Upper lobe of left lung (tissue), 4 donors: ENCODE results near the gene SVOP.

Source experiments
- EP300 ChIP-seq, 4 donors: sonication (generic); formaldehyde crosslinking; IDR thresholded peaks; one replicate each; pipeline ENCODE4 v1.5.1; 2017; ENCODE audit warnings: antibody characterized with exemption in 4 of 4, control low read depth in 2 of 4
- POLR2A ChIP-seq, 4 donors: fragments of 450-650 bp; IDR thresholded peaks; one replicate each; pipeline ENCODE4 v1.5.1; 2016 to 2017; ENCODE audit warnings: antibody characterized with exemption in 4 of 4, mild to moderate bottlenecking in 2 of 4
- POLR2AphosphoS5 ChIP-seq, 2 donors: sonication (generic); formaldehyde crosslinking; IDR thresholded peaks; one replicate each; pipeline ENCODE4 v1.5.1; 2017; ENCODE audit warnings: antibody characterized with exemption in 2 of 2
- TF ChIP-seq, protein P1 (sequence below), 6 experiments: fragments of 450-650 bp in 4 of 6; fragments of 200-600 bp in 2 of 6; sonication (generic) in 2 of 6; IDR thresholded peaks; one replicate each; pipeline ENCODE4 v1.5.1; 2016 to 2019; ENCODE audit warnings: antibody characterized with exemption in 6 of 6

DNA sequence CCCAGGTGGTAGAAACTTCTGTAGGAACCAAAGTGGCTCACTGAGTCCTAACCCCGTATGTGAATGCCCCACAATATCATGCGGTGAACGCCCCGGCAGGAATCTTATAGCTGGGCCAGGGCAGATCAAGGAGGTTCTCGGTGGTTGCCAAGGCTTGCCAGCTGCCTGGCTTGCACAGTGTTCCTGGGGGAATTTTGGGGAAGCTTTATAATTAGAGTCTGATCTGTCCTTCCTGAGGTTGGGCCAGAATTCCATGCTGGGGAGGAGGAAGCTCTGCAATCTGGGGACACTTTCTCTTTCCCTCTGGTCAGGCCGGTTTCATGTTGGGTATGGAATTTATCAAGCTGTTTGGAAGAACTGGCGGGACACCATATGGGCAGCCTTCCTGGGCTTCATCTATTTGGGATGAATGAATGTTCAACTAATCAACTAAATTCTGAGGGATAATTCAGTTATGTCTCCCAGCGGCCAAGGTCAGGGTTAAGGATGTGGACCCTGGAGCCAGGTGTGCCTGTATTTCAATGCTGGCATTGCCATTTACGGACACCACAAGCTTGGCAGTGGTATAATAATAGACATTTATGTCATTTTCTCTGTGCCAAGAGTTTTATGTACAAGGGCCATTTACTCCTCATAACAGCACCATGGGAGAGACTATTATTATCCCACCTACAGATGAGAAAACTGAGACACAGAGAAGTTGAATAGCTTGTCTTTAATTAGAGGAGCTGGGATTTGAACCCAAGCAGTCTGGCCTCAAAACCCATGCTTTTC is 54.3 kb downstream of the SVOP start:
- TF ChIP-seq POLR2AphosphoS5 (IDR thresholded peaks at IDR 0.05) (no peak), POLR2A (IDR thresholded peaks at IDR 0.05) (no peak), EP300 (IDR thresholded peaks at IDR 0.05) (no peak)
- TF ChIP-seq, protein P1, sequence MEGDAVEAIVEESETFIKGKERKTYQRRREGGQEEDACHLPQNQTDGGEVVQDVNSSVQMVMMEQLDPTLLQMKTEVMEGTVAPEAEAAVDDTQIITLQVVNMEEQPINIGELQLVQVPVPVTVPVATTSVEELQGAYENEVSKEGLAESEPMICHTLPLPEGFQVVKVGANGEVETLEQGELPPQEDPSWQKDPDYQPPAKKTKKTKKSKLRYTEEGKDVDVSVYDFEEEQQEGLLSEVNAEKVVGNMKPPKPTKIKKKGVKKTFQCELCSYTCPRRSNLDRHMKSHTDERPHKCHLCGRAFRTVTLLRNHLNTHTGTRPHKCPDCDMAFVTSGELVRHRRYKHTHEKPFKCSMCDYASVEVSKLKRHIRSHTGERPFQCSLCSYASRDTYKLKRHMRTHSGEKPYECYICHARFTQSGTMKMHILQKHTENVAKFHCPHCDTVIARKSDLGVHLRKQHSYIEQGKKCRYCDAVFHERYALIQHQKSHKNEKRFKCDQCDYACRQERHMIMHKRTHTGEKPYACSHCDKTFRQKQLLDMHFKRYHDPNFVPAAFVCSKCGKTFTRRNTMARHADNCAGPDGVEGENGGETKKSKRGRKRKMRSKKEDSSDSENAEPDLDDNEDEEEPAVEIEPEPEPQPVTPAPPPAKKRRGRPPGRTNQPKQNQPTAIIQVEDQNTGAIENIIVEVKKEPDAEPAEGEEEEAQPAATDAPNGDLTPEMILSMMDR (IDR thresholded peaks at IDR 0.05): no peak
